CD4-positive, alpha-beta T cell (primary cell): ENCODE results near the gene TBC1D22B. TPM values are rescaled to one million over a fixed set of nuclear protein-coding genes. Genes with fewer than 3 reads are reported as not detected.

Experiments used
- ATAC-seq: fragments of 200-7000 bp; cut with Tn5 transposase; one replicate; pipeline ENCODE4 v1.10.0; 2022; ENCODE audit warnings: mild to moderate bottlenecking; ENCODE audit not compliant: poor library complexity
- CTCF ChIA-PET: fragments of 350-600 bp; sonication (Branson Sonifier 250); formaldehyde crosslinking; loops from one replicate; lab custom pipeline; 2021; ENCODE audit warnings: antibody characterized with exemption, inconsistent platforms; lab: Charles Lee
- POLR2A ChIA-PET: fragments of 350-600 bp; sonication (Branson Sonifier 250); formaldehyde crosslinking; loops from one replicate; lab custom pipeline; 2021; ENCODE audit warnings: antibody characterized with exemption, inconsistent platforms; lab: Charles Lee
- DNase-seq, 14 experiments: peaks; one replicate each; pipeline ENCODE4 v3.0.0-alpha.2; 2013 to 2020; ENCODE audit warnings: mixed read lengths in 2 of 14
- H3K27ac ChIP-seq, 2 donors: one replicate each; pipeline versions ENCODE4 v1.5.1 to v1.7.0; 2013; ENCODE audit warnings: low read length in 2 of 2, low read depth in 1 of 2, mild to moderate bottlenecking in 1 of 2
- H3K27me3 ChIP-seq, 2 experiments: 1 replicate in 1 of 2; 2 replicates in 1 of 2; pipeline versions ENCODE4 v1.6.1 to v1.7.0; 2013; ENCODE audit warnings: low read length in 2 of 2, control low read depth in 1 of 2, mild to moderate bottlenecking in 1 of 2, moderate library complexity in 1 of 2; ENCODE audit not compliant: insufficient read depth in 2 of 2, control insufficient read depth in 1 of 2
- H3K36me3 ChIP-seq: one replicate; pipeline ENCODE4 v1.6.1; 2013; ENCODE audit warnings: low read length, control low read depth; ENCODE audit not compliant: insufficient read depth
- H3K4me1 ChIP-seq: one replicate; pipeline ENCODE4 v1.6.1; 2013; ENCODE audit warnings: low read length, control low read depth; ENCODE audit not compliant: insufficient read depth
- H3K4me3 ChIP-seq: one replicate; pipeline ENCODE4 v1.5.1; 2013; ENCODE audit warnings: mild to moderate bottlenecking, low read length, moderate library complexity
- H3K9me3 ChIP-seq, 2 experiments: 1 replicate in 1 of 2; 2 replicates in 1 of 2; pipeline versions ENCODE4 v1.6.1 to v1.7.0; 2013; ENCODE audit warnings: low read length in 2 of 2, mild to moderate bottlenecking in 2 of 2, control low read depth in 1 of 2, moderate library complexity in 1 of 2; ENCODE audit not compliant: control insufficient read depth in 1 of 2, insufficient read depth in 1 of 2
- H3K27ac Mint-ChIP-seq: one replicate; pipeline ENCODE4 v1.8.0; 2020; ENCODE audit warnings: mixed read lengths
- H3K27me3 Mint-ChIP-seq: one replicate; pipeline ENCODE4 v1.8.0; 2021; ENCODE audit warnings: mixed read lengths
- H3K36me3 Mint-ChIP-seq: one replicate; pipeline ENCODE4 v1.8.0; 2021; ENCODE audit warnings: low read depth, mixed read lengths
- H3K4me1 Mint-ChIP-seq: one replicate; pipeline ENCODE4 v1.8.0; 2021; ENCODE audit warnings: low read depth, mixed read lengths
- H3K4me3 Mint-ChIP-seq: one replicate; pipeline ENCODE4 v1.8.0; 2020; ENCODE audit warnings: mild to moderate bottlenecking, mixed read lengths
- H3K9me3 Mint-ChIP-seq: one replicate; pipeline ENCODE4 v1.8.0; 2020; ENCODE audit warnings: mixed read lengths
- CTCF ChIP-seq: fragments of 200-600 bp; IDR thresholded peaks from one replicate; pipeline ENCODE4 v1.8.0; 2022; ENCODE audit warnings: antibody characterized with exemption, mild to moderate bottlenecking
- intact Hi-C, 2 experiments: fragments of 100-400 bp; cut with DNase I in 1 of 2; cut with micrococcal nuclease in 1 of 2; formaldehyde crosslinking; loops; one replicate each; pipeline versions ENCODE4 v1.15.1 to v1.9.0; 2023 to 2025; cut with DNase I, micrococcal nuclease
- total RNA-seq, 174 experiments: library from RNA in 2 of 174; stranded (reverse) in 2 of 174; gene quantifications; one replicate each; pipeline ENCODE4 v1.2.3 and lab custom pipeline; 2021 to 2026

Gene TBC1D22B
- total RNA-seq, 2 experiments from 2014 or later: 5.9 to 6.6 TPM

GRCh38 chr6:37371154-37372083, 113.8 kb downstream of the TBC1D22B start:
- Mint-ChIP-seq H3K36me3 (peaks cover 70% of the 10 kb centered on the region), H3K27me3 (no peaks in the 10 kb centered on the region), H3K4me3 (no peak overlapping the region), H3K4me1 (peaks cover 5% of the 10 kb centered on the region), H3K27ac (no peak overlapping the region), H3K9me3 (no peaks in the 10 kb centered on the region)
- no peak overlapping the region for H3K27ac ChIP-seq
- intact Hi-C loops: no loop called here
- no peaks in the 10 kb centered on the region for H3K27me3 ChIP-seq
- H3K36me3 ChIP-seq: peaks cover 54% of the 10 kb centered on the region
- ChIA-PET POLR2A (no interaction called here), CTCF (no interaction called here)
- H3K4me1 ChIP-seq: no peaks in the 10 kb centered on the region
- no peak for DNase-seq
- TF ChIP-seq CTCF: no peak
- no peak overlapping the region for H3K4me3 ChIP-seq
- H3K9me3 ChIP-seq: no peaks in the 10 kb centered on the region
- no peak for ATAC-seq

GRCh38 chr6:37372116-37372515, 114.5 kb downstream of the TBC1D22B start:
- Histone ChIP-seq H3K27me3 (no peaks in the 10 kb centered on the region), H3K27ac (no peak overlapping the region), H3K4me1 (no peaks in the 10 kb centered on the region), H3K36me3 (peaks cover 54% of the 10 kb centered on the region), H3K4me3 (no peak overlapping the region), H3K9me3 (no peaks in the 10 kb centered on the region)
- Mint-ChIP-seq H3K4me1 (peaks cover 5% of the 10 kb centered on the region), H3K9me3 (no peaks in the 10 kb centered on the region), H3K27me3 (no peaks in the 10 kb centered on the region), H3K27ac (no peak overlapping the region), H3K4me3 (no peak overlapping the region), H3K36me3 (peaks cover 69% of the 10 kb centered on the region)
- ChIA-PET POLR2A (no interaction called here), CTCF (no interaction called here)
- no peak for TF ChIP-seq CTCF
- no peak for DNase-seq
- intact Hi-C loops: no loop called here
- no peak for ATAC-seq

- Histone ChIP-seq H3K9me3 (no peaks in the 10 kb centered on the region), H3K4me1 (no peaks in the 10 kb centered on the region), H3K36me3 (peaks cover 48% of the 10 kb centered on the region), H3K27me3 (no peaks in the 10 kb centered on the region), H3K27ac (no peak overlapping the region), H3K4me3 (no peak overlapping the region)
- Mint-ChIP-seq H3K27ac (no peak overlapping the region), H3K36me3 (peaks cover 69% of the 10 kb centered on the region), H3K4me1 (peaks cover 3% of the 10 kb centered on the region), H3K4me3 (no peak overlapping the region), H3K27me3 (no peaks in the 10 kb centered on the region), H3K9me3 (no peaks in the 10 kb centered on the region)
- TF ChIP-seq CTCF: no peak
- DNase-seq (no peak), ATAC-seq (no peak)
- ChIA-PET POLR2A (no interaction called here), CTCF (no interaction called here)
- intact Hi-C loops: no loop called here
These were observed 116.4 kb downstream of the TBC1D22B start for GRCh38 chr6:37373822-37374471.
